NT2/D1 (cell line): ENCODE results near the gene ZSWIM7.

Experiments used
- YY1 ChIP-seq: IDR thresholded peaks from 2 replicates; pipeline ENCODE4 v1.6.1; 2011; ENCODE audit not compliant: insufficient read length, insufficient read depth
- ZNF274 ChIP-seq: IDR thresholded peaks from 2 replicates; pipeline ENCODE4 v1.6.1; 2011; ENCODE audit warnings: mild to moderate bottlenecking, low read depth, low read length

DNA sequence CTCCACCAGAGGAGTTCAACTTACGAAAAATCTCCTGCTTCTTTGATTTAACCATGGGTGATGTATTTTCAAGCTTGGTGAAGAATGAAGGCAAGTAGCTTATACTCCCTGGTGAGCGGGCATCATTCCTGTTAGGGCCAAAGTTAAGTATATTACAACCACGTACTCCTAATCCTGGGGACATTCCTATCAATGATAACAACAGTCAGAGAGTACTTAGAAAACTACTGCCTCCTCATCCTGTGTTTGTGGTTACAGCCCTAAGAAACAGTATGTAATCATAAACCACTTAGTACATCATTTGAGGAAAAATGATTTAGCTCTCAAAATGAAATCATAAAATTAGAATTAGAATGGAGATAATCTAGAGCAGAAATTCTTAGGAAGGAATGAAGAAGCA is 47.5 kb upstream of the ZSWIM7 start:
- no peak for TF ChIP-seq YY1
- TF ChIP-seq ZNF274, result no peak
